ENCODE data around the gene ARVCF.

DNA sequence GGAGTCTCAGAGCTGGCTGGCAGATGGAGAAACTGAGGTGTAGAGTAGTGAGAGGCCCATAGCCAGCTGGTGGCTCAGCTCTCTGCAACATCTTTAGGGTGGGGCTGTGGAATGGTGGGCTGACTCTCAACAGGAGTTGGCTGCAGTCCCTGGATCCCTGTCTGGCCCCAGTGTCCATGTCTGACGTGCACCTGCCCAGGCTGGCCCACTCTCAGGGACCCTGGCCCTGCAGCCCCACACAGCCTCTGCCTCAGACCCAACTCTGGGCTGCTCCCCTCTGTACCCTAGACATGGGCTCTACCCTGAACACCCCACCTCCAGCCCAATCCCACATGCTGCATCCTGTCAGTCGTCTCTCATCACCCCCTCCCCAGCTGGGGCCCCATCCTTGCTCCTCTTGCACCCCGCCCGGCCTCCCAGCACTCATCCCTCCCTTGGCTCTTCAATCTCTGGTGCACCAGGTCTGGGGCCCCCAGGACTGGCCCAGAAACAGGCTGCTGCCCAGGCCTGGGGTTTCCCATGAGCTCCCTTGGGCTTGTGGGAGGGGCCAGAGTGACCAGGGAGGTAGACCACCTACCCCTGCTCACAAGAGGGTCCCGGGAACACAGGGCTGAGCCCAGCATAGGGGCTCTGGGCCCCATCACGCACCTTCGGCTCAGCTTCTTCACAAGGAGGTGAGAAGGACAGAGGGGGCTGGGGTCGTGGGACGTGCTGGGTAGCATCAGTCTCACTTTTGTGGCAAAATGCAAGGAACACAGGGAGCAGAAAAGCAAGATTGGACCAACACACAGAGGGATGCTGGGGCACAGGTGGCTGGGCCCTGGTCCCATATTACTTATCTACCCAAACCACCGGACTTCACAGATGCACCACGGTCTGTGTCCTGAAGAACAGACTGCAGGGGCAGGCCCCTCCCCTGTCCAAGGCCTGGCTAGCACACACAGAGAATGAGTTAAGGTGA lies 31.5 kb downstream of the ARVCF start:
- TF ChIP-seq, protein P1, sequence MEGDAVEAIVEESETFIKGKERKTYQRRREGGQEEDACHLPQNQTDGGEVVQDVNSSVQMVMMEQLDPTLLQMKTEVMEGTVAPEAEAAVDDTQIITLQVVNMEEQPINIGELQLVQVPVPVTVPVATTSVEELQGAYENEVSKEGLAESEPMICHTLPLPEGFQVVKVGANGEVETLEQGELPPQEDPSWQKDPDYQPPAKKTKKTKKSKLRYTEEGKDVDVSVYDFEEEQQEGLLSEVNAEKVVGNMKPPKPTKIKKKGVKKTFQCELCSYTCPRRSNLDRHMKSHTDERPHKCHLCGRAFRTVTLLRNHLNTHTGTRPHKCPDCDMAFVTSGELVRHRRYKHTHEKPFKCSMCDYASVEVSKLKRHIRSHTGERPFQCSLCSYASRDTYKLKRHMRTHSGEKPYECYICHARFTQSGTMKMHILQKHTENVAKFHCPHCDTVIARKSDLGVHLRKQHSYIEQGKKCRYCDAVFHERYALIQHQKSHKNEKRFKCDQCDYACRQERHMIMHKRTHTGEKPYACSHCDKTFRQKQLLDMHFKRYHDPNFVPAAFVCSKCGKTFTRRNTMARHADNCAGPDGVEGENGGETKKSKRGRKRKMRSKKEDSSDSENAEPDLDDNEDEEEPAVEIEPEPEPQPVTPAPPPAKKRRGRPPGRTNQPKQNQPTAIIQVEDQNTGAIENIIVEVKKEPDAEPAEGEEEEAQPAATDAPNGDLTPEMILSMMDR (tag by site-specific recombination; IDR thresholded peaks at IDR 0.05) = no peak
- TF ChIP-seq, protein P2, sequence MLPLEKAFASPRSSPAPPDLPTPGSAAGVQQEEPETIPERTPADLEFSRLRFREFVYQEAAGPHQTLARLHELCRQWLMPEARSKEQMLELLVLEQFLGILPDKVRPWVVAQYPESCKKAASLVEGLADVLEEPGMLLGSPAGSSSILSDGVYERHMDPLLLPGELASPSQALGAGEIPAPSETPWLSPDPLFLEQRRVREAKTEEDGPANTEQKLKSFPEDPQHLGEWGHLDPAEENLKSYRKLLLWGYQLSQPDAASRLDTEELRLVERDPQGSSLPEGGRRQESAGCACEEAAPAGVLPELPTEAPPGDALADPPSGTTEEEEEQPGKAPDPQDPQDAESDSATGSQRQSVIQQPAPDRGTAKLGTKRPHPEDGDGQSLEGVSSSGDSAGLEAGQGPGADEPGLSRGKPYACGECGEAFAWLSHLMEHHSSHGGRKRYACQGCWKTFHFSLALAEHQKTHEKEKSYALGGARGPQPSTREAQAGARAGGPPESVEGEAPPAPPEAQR (tag by site-specific recombination; IDR thresholded peaks at IDR 0.05) = no peak
- TF ChIP-seq YY1 (tag by site-specific recombination; IDR thresholded peaks at IDR 0.05) (no peak), KLF16 (tag by site-specific recombination; IDR thresholded peaks at IDR 0.05) (no peak), ZNF184 (tag by site-specific recombination; IDR thresholded peaks at IDR 0.05) (no peak), WT1 (tag by site-specific recombination; IDR thresholded peaks at IDR 0.05) (no peak), SP3 (tag by site-specific recombination; IDR thresholded peaks at IDR 0.05) (no peak), ZNF585B (tag by site-specific recombination; IDR thresholded peaks at IDR 0.05) (no peak), BCL11A (tag by site-specific recombination; IDR thresholded peaks at IDR 0.05; ENCODE audit: low read depth) (no peak), ZIC2 (tag by site-specific recombination; IDR thresholded peaks at IDR 0.05) (no peak), ZNF544 (tag by site-specific recombination; IDR thresholded peaks at IDR 0.05) (no peak)
